HEK293T (cell line): Measurements from ENCODE around the gene PPP5C.

Source experiments
- ARNT ChIP-seq: fragments of 450-650 bp; IDR thresholded peaks from 2 replicates; pipeline ENCODE4 v1.6.1; 2017; ENCODE audit warnings: mild to moderate bottlenecking
- BHLHE40 ChIP-seq: fragments of 450-650 bp; IDR thresholded peaks from 2 replicates; pipeline ENCODE4 v1.6.1; 2016; ENCODE audit warnings: mild to moderate bottlenecking, moderate library complexity, borderline replicate concordance
- CTBP1 ChIP-seq: fragments of 450-650 bp; IDR thresholded peaks from 2 replicates; pipeline ENCODE4 v1.6.1; 2016; ENCODE audit warnings: borderline replicate concordance
- ELF4 ChIP-seq: fragments of 450-650 bp; IDR thresholded peaks from 2 replicates; pipeline ENCODE4 v1.6.1; 2017; ENCODE audit warnings: antibody characterized with exemption
- FOXM1 ChIP-seq: fragments of 450-650 bp; IDR thresholded peaks from 2 replicates; pipeline ENCODE4 v1.6.1; 2017; ENCODE audit warnings: mild to moderate bottlenecking, borderline replicate concordance
- HDGF ChIP-seq: fragments of 450-650 bp; IDR thresholded peaks from 2 replicates; pipeline ENCODE4 v1.6.1; 2017; ENCODE audit warnings: antibody characterized with exemption, borderline replicate concordance
- LEF1 ChIP-seq: fragments of 450-650 bp; IDR thresholded peaks from 2 replicates; pipeline ENCODE4 v1.6.1; 2017; ENCODE audit warnings: mild to moderate bottlenecking, borderline replicate concordance
- NFRKB ChIP-seq: fragments of 450-650 bp; IDR thresholded peaks from 2 replicates; pipeline ENCODE4 v1.6.1; 2016; ENCODE audit warnings: mild to moderate bottlenecking, moderate library complexity
- SP1 ChIP-seq: fragments of 450-650 bp; IDR thresholded peaks from 2 replicates; pipeline ENCODE4 v1.6.1; 2017
- SUZ12 ChIP-seq: fragments of 450-650 bp; IDR thresholded peaks from 2 replicates; pipeline ENCODE4 v1.6.1; 2016; ENCODE audit warnings: mild to moderate bottlenecking
- TARDBP ChIP-seq: fragments of 450-650 bp; IDR thresholded peaks from 2 replicates; pipeline ENCODE4 v1.6.1; 2016
- ZNF384 ChIP-seq: fragments of 450-650 bp; IDR thresholded peaks from 2 replicates; pipeline ENCODE4 v1.6.1; 2016

GRCh38 chr19:46361915-46362314 is 15.0 kb downstream of the PPP5C start:
- TF ChIP-seq HDGF (no peak), TARDBP (no peak), ELF4 (no peak), ARNT (no peak), ZNF384 (no peak), BHLHE40 (no peak), NFRKB (no peak), FOXM1 (no peak), SP1 (no peak), LEF1 (no peak), SUZ12 (no peak), CTBP1 (no peak)
